ENCODE results near the gene PRM1.
"Not testable (repeated sequence)": the region's sequence is repeated elsewhere in the genome, so short reads cannot be mapped to it uniquely, and the experiment has no call there.

PRM1 gene

GRCh38 chr16:11298143-11298900, 17.2 kb upstream of the PRM1 start:
- DNase-seq (ENCODE audit: low spot score): no peak

GRCh38 chr16:11297492-11298142, 16.5 kb upstream of the PRM1 start:
- peak; percentile 57 for DNase-seq (ENCODE audit: low spot score)

DNA sequence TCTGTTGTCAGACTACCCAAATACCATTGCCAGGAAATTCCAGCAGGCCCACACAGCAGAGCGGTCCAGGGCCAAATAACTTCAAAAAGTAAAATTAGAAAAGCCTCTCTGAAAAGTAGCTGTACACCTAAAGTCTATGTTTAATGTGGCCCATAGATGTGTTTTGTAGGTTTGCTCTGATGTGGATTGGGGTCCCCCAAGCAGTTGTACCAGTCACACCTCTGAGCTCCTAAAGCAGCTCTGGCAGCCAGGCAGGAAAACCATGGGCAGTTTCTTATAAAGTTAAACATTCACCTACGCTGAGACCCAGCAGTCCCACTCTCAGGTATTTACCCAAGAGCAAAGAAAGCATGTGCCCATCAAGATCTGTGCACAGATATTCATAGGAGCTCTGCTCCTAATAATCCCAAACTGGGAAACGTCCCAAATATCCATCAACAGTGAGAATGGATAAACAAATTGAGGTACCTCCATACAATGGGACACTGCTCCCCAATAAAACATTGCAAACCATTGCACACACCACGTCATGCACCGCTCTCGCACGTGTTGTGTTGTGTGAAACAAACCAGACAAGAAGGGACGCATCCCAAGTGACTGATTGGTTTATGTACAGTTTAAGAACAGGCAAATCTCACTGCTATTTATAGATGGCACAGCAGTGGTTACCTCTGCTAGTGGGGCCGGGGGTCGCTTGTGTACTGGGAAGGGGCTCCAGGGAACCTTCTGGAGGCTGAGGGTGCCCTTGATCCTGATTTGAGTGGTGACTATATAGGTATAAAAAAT, 15.8 kb upstream of the PRM1 start:
- no peak for DNase-seq (ENCODE audit: low spot score)

GRCh38 chr16:11296351-11296705, 15.2 kb upstream of the PRM1 start:
- no peak for DNase-seq (ENCODE audit: low spot score)

GRCh38 chr16:11295672-11296071, 14.5 kb upstream of the PRM1 start:
- DNase-seq (ENCODE audit: low spot score): no peak

GRCh38 chr16:11292076-11292748, 11.1 kb upstream of the PRM1 start:
- DNase-seq (ENCODE audit: low spot score): no peak

DNA sequence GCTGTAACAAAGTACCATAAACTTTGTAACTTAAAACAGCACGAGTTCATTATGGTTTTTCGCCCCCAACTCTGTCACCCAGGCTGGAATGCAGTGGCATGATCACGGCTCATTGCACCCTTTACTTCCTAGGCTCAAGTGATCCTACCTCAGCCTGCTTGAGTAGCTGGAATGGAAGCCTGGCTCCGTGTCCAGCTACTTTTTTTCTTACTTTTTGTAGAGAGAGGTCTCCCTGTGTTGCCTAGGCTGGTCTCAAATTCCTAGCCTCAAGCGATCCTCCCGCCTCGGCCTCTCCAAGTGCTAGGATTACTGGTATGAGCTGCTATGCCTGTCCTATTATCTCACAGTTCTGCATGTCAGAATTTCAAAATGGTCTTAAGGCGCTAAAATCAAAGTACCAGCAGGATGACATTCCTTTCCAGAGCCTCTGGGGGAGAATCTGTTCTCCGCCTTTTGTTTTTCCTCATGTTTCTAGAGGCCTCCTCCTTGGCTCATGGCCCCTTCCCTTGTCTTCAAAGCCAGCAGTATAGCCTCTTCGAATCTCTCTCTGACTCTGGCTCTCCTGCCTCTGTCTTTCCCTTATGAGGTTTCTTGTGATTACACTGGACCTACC, 10.1 kb upstream of the PRM1 start:
- no peak for DNase-seq (ENCODE audit: low spot score)

DNA sequence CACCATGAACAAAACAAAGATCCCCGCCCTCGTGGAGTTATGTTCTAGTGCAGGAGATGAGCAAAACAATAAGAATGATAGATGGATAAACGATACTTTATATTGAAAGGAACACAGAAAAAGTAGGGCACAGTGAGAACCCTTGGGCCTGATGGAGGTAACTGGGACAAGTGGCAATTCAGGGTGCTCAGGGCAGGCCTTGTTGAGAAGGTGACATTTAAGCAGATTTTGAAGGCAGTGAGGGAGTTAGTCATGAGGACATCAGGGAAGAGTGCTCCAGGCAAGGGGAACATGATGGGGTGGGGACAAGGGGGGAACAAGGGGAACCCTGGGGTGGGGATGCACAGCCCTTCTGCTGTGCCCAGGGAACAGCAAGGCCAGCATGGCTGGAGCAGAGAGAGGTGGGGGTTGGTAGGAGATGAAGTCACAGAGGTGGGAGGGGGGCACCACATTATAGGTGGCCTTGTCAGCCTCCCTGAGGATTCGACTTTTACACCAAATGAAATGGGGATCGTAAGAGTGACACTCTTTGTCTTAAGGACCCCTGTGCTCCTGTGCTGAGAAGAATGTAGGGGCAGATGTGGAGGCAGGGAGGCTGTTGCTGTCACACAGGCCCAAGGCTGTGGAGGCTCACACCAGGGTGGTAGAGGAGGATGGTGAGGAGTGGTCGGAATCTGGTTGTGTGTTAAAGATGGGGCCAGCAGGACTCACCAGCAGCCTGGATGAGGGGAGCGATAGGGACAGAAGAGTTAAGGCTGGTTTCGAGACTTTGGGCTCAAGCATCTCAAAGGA, 9.2 kb upstream of the PRM1 start:
- DNase-seq (ENCODE audit: low spot score): no peak

- not testable (repeated sequence) for DNase-seq (ENCODE audit: low spot score)
These were observed 8.6 kb upstream of the PRM1 start for GRCh38 chr16:11289696-11290095.

DNA sequence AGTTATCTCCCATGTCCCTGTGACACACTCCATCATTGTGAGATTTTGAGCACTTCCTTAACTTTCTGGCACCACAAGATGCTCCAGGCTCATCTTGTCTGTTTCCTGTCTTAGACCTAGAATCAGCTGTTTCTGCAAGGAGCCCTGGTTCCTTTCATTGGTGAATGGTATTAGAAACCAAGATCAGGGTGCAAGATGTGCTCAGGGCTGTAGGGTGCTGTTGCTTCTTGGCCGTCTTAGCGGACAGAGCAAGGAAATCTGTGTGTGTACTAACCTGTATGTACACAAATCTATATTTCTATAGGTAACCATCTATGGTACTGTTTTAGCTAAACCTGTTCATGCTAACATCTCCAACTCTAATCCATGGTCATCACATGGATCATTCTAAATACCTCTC, 8.1 kb upstream of the PRM1 start:
- DNase-seq (ENCODE audit: low spot score): no peak

DNA sequence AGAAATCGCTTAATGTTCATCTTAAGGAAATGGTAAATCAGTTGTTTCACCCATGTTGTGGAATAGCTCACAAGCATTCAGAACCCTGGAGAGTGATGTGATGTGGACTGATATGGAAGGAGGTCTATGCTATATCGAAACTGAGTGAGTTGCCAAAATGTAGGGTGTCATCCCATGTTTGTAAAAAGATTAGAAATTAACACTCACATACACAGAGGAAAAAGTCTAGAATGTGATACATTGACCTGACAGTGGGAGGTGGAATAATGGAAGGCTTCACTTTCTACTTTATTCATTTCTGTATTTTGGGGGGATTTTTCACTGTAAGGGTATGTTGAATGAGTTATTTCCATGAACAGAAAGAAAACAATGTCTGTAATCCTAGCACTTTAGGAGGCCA, 4.7 kb upstream of the PRM1 start:
- no peak for DNase-seq (ENCODE audit: low spot score)

DNA sequence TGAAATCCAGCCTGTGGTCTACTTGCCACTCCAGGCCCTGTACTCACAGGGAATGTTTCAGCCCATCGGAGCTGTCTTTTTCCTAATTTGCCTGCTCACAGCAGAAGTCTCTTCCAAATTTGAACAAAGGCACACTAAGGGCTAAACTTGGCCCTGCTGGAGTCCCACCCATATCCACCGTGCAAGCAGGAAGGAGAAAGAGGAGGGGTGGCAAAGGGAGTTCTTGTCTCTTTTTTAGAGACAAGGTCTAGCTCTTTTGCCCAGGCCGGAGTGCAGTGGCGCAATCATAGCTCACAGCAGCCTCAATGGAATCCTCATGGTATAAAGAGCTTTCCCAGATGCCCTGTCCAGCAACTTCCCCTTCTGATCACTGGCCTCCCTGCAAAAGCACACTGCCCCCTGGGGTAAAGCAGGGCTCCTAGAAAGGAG, 2.7 kb upstream of the PRM1 start:
- no peak for DNase-seq (ENCODE audit: low spot score)

GRCh38 chr16:11278681-11279628, 2.2 kb downstream of the PRM1 start:
- no peak for DNase-seq (ENCODE audit: low spot score)

GRCh38 chr16:11277607-11278337, 3.4 kb downstream of the PRM1 start:
- DNase-seq (ENCODE audit: low spot score): no peak

- DNase-seq (ENCODE audit: low spot score): no peak
These were observed 4.1 kb downstream of the PRM1 start for GRCh38 chr16:11276896-11277593.

- no peak for DNase-seq (ENCODE audit: low spot score)
These were observed 4.8 kb downstream of the PRM1 start, which contains the start of gene PRM2 for GRCh38 chr16:11276143-11276895. Gene PRM2 (minus strand): TSS chr16:11276480. CDS start chr16:11276370, 110 bp downstream.

DNA sequence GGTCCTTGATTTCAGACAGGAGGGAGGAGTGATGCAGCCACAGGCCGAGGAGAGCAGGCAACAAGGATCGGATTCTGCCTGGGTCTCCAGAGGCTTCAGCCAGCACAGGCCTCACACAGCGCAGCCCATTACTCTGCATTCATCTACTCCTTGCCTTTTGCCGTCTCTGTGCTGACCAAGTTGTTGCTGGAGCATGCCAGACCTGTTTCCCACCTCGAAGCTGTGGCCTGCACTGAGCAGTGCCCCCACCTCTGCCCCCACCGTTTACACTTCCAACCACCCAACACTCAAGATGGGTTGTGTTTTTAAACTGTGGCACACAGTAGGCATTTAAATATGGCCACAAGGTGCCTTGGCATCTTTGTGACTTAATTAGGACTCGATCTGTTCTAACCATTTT, 6.2 kb downstream of the PRM1 start:
- no peak for DNase-seq (ENCODE audit: low spot score)
